GM18870 (cell line): ENCODE results near the gene SMG6.
A peak's percentile ranks its signal among the peaks of the same experiment; 100 is the strongest.

Experiments used
- ATAC-seq: cut with Tn5 transposase; IDR thresholded peaks from one replicate; pipeline ENCODE4 v1.9.1; 2021; ENCODE audit warnings: moderate library complexity; ENCODE audit not compliant: unreplicated experiment

SMG6 gene

DNA sequence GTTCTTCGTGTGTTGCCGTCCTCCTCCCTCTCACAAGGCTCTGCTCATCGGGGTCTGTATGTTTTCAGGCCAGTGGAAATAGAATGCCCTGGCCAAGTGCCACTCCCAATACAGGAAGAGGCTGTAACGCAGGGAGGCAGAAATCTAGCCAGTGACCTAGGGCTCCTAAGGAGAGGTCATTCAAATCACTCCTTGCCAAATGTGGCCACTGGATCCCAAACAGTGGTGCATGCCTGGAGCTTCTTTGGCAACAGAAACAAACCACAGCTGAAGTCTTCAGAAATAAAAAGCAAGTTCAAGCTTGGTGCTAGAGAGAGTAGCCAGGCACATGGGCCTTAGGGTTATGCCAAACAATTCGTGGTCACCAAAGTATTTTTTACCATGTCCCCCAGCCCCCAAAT is 66.1 kb downstream of the SMG6 start:
- no peak for ATAC-seq

DNA sequence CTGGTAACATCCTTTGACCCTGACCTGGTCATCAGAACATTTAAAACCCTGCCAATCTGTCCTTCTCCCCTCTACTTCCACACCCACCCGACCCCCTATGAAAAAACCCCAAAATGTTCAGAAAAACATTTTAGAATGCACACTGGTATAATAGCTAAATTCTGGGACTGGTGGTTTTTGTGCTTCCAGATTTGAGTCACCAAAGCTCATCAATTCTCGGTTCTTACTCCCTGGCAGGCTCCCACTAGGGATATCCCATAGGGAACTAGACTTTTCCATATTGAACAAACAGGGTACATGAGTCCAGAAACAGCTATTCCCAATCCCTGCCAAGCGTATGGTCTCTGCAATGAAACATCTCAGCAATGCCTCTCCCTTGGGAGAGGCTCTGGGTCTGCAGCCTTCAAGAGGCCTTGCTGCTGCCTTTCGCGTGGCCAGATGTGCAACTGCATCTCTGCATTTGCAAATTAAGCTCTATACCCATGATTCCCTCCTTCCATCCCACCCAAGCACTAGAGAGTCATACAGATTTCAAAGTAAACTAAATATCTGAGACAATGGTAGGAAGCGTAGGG is 67.7 kb downstream of the SMG6 start:
- ATAC-seq = no peak

DNA sequence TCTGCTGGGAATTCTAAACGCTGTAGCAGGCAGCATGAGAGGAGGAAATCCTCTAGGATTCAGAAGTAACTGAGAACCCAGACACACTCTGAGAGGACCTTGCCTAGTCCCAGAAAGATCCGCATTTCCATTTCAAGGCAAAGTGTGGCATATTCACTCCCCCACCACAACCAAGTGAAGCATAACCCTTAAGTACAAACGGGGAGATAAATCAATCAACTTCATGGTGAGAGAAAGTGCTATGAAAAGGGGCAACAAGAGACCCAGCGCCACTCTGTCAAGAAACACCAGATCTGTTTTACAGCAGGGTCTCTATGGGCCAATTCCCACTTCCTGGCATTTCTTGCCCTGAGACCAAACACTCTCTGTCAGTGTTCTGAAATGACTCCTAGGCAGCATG is 68.3 kb downstream of the SMG6 start:
- ATAC-seq = no peak

DNA sequence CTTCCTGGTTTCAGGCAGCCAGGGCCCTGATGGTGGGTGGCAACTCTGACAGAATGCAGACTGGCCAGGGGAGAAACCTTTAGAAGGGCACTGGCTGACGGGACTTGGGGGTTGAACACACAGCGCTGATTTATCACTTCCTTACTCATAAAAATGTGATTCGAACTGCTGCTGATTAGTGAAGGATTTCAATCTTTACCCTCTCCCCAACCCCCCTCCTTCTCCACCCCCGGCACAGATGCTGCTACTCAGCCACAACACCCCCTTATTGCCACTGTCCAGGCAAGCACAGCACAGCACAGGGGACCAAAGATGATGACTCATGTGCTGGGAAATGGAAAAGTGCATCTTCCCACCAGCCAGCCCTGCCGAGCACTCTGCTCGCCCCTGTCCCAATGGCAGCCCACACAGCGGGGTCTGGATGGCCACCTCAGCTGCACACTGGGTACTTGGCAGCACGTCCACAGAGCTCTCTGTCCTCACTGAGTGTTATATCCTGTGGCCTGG is 70.1 kb downstream of the SMG6 start:
- no peak for ATAC-seq

DNA sequence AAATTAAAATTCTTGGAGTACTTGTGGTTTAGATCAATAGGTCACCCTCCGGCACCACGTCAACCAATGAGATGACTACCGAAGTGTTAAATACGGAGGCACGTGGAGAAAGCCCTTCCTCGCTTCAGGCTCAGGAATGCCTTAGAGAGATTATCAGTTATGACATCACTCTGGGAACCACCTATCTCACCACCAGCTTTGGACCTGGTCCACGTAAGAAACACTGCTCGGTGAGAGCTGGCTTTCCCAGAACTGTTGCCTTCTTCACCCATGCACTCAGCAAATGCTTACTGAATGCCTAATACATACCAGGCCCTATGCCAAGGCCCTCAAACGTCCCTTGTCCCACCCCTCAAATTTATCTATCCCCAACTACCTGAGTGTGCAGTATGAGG is 71.3 kb downstream of the SMG6 start:
- no peak for ATAC-seq

DNA sequence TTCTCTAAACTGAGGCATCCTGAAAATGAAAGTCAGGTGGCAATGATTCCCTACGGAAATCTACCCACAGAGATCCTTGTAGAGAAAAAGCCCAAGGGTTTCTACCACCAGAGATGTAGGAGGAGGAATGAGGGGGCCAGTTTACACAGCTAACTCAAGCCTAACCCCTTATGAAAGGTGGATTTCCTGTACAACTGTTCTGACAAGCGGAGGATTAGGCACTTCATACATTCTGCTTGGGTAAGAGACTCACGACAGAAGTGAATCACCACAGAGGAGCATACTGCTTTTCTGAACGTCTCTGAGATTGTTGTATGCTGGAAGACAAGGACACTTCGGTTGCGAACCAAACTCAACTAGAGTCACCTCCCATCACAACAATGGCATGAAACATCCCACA is 72.7 kb downstream of the SMG6 start:
- ATAC-seq = no peak

DNA sequence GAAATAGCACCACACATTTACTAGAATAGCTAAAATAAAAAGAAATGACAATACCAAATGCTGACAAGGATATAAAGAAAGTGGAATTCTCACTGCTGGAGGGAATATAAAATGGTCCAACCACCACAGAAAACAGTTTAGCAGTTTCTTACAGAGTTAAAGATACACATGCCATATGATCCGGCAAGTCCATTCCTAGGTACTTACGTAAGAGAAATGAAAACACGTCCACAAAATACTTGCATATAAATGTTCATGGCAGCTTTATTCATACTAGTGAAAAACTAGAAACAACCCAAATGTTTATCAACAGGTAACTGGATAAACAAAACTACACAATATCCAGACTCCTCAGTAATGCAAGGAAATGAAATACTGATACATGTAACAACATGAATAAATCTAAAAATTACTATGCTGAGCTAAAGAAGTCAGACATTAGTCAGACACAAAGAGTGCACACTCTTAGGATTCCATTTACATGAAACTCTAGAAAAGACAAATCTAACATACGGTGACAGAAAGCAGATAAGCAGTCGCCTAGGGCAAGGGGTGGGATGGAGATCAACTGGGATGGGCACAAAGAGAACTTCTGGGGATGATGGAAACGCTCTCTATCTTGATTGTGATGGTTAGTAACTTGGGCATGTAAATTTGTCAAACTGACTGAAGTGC is 76.4 kb downstream of the SMG6 start:
- ATAC-seq = no peak

DNA sequence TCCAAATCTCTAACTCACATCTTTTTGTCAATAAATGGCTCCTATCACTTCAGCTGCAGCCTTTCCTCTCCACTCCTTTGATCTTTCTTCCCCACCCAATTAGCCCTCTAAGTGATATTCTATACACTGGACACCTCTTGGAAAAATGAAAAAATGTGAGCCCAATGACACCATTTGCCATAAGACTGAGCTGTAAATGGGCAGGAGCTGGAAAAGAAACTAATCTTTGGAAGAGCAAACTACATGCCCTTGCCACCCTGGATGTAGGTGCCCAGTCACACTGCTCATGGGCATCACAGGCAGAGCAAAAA is 80.0 kb downstream of the SMG6 start:
- ATAC-seq = no peak

DNA sequence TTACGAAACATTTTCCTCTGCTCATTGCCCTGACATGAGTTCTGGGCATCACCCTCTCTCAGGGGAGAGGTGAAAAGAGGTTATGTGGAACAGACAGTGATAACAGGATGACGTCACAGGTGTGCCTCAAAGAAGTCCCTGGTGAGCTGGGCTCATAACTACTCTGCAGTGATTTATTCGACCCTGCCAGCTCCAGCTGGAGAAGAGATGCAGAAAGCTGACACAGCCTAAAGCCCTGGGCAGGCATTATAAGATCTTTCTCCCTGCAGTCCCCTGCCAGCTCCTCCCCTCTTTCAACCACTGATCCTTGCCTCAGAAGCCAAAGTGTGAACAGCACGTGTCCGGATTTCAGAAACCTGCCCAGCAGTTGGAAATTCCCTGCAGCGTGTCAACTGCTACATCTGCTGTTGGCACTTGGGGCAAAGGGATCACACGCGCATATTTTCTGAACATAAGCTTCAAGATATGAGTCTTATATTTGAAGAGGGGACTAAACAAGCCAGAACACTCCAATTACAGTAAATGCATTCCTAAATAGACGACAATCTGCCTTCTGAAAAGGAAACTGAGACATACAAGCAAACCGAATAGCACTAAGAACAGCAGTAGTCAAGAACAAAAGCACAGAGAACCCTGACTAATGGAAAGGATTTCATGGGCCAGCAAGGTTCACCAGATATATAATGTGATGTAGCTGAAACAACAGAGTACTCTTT is 80.5 kb downstream of the SMG6 start:
- ATAC-seq = peak; percentile 63

DNA sequence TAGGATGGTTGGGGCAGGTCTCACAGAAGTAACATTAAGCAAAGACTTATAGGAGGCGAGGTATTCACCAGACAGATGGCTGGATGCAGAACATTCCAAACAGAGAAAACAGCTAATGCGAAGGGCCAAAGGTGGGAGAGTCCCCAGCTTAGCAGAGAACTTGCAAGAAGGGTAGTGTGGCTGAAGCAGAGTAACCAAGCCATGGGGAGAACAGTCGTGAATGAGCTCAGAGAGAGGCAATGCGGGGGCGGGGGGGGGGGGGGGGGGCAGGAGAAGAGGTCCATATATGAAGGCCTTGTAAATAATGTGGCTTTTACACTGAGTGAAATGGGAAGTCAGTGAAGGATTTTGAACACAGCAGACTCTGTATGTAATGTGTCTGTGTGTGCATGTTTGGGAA is 81.3 kb downstream of the SMG6 start:
- no peak for ATAC-seq

DNA sequence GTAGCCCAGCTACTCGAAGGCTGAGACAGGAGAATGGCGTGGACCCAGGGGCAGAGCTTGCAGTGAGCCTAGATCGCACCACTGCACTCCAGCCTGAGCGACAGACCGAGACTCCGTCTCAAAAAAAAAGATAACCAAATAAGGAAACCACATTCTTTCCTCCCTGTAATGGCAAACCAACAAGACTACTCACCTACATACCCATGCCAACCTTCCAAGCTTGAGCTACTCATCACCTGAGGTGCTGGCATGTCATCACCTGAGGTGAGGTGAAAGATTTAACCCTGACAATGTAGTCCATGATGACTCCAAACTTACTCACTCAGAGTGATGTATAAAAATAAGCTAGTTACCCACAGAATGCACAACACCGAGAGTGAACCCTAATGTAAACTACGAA is 85.2 kb downstream of the SMG6 start:
- no peak for ATAC-seq

DNA sequence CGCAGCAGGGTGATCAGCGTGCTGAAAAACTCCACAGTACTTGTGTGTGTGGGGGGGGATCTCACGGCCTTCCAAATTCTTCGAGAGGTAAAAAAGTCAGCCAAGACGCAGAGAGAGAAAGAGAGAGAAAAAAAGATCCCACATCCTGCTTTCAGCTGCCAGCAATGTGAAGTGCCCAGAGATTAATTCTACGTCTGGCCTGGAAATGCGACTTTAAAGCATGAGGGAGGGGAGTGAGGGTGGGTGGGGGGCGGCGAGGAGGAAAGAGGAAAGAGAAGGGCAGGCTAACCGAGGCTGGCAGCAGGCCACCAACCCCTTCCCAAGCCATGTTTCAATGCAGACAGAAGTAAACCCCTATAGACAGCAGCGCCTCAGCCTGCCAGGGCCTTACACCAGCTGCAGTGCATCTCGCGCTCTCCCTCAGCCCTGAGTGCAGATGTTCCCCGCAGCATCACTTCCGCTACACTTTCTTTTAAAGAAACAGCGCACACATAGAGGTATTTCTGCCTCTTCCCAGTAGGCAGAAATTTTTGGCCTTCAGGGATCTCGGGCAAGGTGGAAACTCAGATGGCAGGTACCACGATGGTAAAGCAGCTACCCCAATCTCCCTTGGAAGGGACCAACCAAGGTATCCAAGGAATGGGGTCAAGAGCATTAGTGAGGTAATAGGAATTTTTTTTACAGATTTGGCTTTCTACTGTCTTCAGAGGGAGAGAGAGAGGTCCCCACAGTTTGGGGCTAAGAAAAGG is 87.8 kb downstream of the SMG6 start:
- ATAC-seq = no peak

DNA sequence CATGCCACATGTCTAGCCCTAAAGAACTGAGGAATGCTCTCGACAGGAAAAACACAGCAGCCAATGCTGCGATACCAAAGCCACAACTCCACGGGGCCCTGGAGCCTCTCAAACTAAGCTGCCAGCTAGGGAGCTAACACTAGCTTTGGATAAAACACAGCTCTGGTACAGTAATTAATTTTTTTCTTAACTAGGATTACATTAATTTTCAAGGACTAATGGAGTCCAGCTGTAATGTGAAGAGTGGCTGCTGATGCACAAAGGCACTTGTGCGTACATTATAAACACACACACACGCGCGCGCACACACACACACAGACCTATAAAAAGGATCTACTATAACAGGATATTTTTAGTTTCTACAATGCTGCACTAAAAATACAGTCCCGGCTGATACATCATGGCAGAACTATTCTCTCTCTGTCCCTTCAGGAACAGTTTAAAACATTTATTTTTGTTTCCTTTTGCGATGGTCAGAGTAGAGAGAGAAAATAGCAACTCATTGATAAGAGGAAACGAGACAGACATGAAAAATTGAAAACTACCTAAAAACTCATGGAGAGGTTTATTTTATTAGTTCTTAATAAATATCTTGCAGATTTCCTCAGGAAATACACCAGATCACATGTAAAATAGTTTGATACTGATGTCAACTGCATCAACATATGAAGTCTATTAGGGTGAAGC is 88.5 kb downstream of the SMG6 start:
- no peak for ATAC-seq

DNA sequence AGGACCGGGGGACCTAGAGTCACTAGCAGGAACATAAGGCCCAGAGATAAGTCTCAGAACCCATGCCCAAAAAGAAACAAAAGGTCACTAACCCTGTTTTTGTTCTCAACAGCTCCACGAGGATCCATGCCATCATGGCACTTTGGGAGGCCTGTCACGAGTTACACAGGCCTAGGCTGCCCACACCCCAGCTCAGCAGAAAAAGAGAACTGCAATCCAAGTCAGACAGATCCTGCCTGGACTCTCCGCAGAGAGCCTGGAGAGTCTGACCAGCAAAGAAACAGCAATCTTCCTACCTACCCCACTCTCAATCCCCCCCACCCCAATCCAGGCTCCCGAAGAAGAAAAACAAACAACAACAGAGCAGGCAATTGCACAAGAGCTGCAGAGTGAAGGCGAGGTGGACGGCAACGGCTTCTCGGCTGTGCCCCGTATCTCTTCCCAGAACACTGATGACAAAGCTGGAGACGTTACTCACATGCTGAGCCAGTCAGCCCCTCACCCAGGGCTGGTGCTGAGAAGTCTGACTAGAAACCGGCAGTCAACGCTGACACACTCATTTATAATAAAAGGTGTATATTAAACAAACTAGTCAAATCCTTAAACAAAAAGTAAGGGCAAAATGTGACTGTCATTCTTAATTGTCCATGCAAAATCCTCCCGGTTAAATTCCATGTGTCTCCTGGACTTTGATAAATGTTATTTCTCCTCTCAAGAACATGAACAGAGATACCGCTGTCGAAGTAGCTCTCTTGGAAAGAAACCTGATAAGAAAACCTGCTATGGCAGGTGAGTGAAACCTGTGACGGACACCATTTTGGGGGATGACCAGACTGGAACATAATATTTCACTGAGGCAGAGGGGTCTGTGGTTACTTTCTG is 89.3 kb downstream of the SMG6 start:
- ATAC-seq = no peak

DNA sequence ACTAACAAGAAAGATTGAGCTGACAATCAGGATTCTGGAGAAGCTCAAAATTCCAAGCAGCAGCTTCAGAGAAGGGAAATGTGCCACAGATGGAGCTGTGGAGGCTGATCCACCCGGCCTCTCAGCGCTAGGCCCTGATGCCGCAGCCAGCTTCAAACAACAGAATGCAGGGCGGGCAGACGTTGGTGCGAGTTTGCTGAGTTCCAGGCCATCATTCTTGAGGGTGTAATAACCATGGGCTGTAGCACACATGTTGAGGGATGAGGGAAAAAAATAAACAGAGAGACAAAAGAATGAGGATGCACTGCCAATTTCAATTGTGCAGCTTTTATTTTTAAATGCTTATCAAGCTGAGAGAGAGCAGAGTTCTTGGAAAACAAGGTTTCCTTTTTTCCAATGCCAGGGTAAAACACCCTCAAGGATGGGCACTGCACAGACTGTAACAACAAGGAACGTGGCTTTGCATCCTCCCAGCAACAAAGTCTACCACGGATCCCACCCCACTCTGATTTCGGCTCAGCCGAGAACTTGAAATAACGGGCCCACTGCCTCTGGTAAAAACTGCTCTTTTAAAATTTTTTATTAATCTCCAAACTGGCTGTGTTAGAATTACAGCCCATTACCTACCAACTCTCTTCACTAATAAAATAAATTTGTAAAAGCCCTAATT is 90.2 kb downstream of the SMG6 start:
- no peak for ATAC-seq

DNA sequence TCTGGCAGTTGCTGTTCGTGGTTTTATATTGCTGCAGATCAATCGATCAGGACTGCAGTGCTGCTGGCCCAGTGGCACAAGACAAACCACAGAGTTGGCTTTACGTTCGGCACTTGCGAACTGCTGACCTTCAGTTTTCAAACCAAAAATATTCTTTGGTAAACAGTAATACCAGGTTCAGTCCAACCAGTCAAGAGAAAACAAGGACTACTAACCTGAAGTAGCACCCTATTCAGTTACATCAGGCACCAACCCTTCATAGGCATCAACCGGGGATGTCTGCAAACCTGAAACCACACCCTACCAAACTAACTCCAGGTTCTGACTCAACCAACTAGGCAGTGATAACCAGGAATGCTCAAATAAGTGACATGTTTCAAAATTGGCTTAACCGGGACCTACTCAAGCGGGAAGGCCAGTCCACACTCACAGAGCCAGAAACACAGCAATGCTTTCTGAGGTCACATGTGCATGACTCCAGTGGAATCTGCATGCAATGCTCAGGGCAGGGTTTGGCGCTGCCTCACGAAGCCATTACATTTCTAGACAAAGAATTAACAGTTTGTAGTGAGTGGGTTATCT is 91.1 kb downstream of the SMG6 start:
- no peak for ATAC-seq

DNA sequence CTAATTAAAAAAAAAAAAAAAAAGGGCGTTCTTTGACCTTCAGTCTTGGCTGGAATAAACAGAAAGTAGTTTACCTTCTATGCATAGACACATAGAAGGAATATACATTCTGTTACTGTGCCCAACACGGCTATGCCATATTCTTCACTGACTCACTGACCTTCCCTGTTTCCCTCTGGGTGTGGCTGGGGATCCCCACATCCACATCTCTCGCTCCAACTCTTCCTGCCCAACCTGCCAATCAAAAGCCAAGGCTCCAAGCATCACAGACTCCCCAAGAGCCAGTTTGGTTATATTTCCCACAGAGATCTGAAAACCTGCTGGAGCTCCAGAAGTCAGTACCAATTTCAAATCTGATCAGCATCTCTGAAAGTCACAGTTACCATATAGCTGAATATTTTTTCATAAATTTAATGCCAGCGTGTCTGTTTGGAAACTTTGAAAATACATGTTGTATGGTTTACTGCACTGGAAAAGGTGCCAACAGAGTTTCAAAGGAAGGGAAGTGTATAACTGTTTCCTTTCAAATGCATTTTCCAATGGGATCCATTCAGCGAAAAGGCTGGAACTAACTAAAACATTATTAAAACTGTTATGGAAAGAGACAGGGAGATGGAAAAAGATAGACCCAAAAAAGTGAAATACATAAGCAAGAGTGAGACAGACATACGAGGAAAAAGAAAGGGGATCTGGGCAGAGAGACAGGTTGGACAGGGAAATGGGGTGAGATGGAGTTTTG is 91.8 kb downstream of the SMG6 start:
- no peak for ATAC-seq

DNA sequence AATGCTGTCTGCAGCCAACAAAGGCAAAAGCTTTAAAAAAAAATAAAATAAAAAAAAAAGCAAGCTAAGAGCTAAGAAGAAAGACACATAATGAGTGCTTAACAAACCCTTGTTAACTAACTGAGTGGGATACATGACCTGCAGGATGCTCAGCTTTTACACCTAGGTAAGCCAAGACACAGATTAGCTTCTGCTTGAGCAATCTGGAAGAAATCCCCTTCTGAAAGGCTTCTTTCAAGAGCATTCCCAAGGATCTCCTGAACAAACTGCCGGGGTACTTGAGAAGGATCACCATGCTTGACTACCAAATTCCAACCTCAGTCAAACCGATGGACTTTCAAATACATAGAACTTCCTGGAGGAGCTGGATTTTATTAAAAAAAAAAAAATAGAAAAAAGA is 92.9 kb downstream of the SMG6 start:
- no peak for ATAC-seq
